ENCODE data around the gene LAMP1. TPM values are rescaled to one million over a fixed set of nuclear protein-coding genes. Genes with fewer than 3 reads are reported as not detected.

LAMP1 gene
- total RNA-seq, 1 donor from 2014 or later = 210 TPM

DNA sequence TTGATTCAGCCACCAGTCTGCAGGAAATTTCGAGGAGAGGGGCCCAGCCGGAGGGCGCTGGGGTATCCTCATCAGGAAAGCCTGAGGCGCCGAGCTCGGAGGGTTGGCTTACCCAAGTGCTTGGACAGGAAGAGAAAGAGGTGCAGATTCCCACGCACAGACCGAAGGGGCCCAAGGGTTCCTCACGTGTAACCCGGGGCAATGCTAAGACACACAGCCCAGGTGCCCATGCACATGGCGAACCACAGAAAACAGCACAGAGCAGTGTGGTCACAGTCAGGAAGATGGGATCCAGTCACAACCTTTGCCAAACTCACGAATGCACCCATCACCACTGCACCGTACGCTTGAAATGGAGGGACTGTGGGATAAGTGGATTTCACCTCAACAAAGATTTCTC lies 36.0 kb downstream of the LAMP1 start:
- H3K27me3 Mint-ChIP-seq (ENCODE audit: unreplicated experiment) = peaks cover 5% of the 10 kb centered on the region
- no peak for DNase-seq (ENCODE audit: low spot score)
- no peaks in the 10 kb centered on the region for H3K9me3 Mint-ChIP-seq (ENCODE audit: unreplicated experiment)
- H3K4me1 Mint-ChIP-seq (ENCODE audit: unreplicated experiment) = peaks cover 3% of the 10 kb centered on the region
- TF ChIP-seq, protein P1, sequence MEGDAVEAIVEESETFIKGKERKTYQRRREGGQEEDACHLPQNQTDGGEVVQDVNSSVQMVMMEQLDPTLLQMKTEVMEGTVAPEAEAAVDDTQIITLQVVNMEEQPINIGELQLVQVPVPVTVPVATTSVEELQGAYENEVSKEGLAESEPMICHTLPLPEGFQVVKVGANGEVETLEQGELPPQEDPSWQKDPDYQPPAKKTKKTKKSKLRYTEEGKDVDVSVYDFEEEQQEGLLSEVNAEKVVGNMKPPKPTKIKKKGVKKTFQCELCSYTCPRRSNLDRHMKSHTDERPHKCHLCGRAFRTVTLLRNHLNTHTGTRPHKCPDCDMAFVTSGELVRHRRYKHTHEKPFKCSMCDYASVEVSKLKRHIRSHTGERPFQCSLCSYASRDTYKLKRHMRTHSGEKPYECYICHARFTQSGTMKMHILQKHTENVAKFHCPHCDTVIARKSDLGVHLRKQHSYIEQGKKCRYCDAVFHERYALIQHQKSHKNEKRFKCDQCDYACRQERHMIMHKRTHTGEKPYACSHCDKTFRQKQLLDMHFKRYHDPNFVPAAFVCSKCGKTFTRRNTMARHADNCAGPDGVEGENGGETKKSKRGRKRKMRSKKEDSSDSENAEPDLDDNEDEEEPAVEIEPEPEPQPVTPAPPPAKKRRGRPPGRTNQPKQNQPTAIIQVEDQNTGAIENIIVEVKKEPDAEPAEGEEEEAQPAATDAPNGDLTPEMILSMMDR (IDR thresholded peaks at IDR 0.05; ENCODE audit: unreplicated experiment) = no peak
- no peak overlapping the region for H3K4me3 Mint-ChIP-seq (ENCODE audit: unreplicated experiment)
- H3K36me3 Mint-ChIP-seq (ENCODE audit: low read depth, unreplicated experiment) = peaks cover 7% of the 10 kb centered on the region
- H3K27ac Mint-ChIP-seq (ENCODE audit: unreplicated experiment) = no peak overlapping the region

DNA sequence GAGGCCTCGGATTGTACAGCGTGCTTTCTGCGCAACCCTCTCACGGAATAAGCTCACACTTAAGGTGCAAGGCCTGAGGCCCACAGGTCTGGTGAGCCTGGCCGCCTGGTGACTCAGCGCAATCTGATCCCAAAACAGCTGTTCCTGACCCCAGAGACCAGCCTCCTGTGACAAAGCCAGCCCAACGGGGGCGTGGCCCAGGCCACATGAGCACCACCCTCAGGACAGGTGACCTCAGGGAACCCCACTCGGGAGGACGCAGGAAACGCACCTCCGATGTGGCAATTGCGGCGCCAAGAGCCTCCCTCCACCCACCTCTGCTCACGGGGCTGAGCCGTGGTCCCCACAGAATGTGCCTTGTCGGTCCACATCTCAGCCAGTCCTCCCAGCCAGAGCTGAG lies 40.5 kb downstream of the LAMP1 start:
- Mint-ChIP-seq H3K27ac (ENCODE audit: unreplicated experiment) (no peak overlapping the region), H3K4me3 (ENCODE audit: unreplicated experiment) (no peak overlapping the region), H3K27me3 (ENCODE audit: unreplicated experiment) (no peaks in the 10 kb centered on the region), H3K36me3 (ENCODE audit: low read depth, unreplicated experiment) (no peaks in the 10 kb centered on the region), H3K9me3 (ENCODE audit: unreplicated experiment) (no peaks in the 10 kb centered on the region), H3K4me1 (ENCODE audit: unreplicated experiment) (no peaks in the 10 kb centered on the region)
- TF ChIP-seq, protein P1 (IDR thresholded peaks at IDR 0.05; ENCODE audit: unreplicated experiment) = no peak
- DNase-seq (ENCODE audit: low spot score) = no peak

DNA sequence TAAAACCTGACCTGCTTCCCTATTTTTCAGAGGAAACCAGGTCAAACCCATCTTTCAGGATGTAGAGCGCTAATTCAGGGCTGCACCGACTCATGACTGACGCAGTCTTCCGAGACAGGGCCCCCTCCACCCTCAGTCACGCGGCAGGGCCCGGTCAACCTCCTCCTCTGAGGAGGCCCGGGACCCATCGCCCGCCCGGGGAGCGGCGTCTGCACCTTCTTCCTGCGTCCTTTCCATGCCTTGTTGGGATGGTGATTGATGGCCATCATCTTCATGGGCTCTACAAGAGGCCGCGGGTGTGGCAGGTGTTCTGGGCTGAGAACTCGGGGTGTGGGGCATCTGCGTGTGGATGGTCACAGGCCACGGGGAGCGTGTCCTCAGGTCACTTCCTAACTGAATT lies 40.9 kb downstream of the LAMP1 start:
- no peaks in the 10 kb centered on the region for H3K9me3 Mint-ChIP-seq (ENCODE audit: unreplicated experiment)
- H3K4me1 Mint-ChIP-seq (ENCODE audit: unreplicated experiment) = no peaks in the 10 kb centered on the region
- TF ChIP-seq, protein P1 (IDR thresholded peaks at IDR 0.05; ENCODE audit: unreplicated experiment) = no peak
- no peaks in the 10 kb centered on the region for H3K27me3 Mint-ChIP-seq (ENCODE audit: unreplicated experiment)
- DNase-seq (ENCODE audit: low spot score) = no peak
- H3K27ac Mint-ChIP-seq (ENCODE audit: unreplicated experiment) = no peak overlapping the region
- no peaks in the 10 kb centered on the region for H3K36me3 Mint-ChIP-seq (ENCODE audit: low read depth, unreplicated experiment)
- H3K4me3 Mint-ChIP-seq (ENCODE audit: unreplicated experiment) = no peak overlapping the region

DNA sequence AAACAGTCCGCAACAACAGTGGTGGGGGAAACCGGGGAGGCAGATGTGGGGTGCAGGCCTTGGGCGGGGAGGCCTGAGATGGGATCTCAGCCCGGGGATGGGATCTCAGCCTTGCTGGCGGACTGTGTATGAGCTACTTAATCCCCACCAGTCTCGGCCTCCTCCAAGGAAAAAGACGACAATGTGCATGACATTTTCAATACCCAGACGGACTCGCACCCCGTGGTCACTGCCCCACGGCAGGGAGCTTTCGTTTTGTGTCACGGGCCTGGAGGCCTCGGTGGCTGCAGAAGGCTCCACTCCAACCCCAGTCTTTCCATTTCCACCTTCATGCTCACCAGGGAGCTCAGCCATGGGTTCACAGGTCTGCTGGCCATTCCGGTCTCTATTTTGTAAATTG lies 41.4 kb downstream of the LAMP1 start:
- Mint-ChIP-seq H3K9me3 (ENCODE audit: unreplicated experiment) (no peaks in the 10 kb centered on the region), H3K4me1 (ENCODE audit: unreplicated experiment) (no peaks in the 10 kb centered on the region), H3K27ac (ENCODE audit: unreplicated experiment) (no peak overlapping the region), H3K27me3 (ENCODE audit: unreplicated experiment) (no peaks in the 10 kb centered on the region), H3K36me3 (ENCODE audit: low read depth, unreplicated experiment) (no peaks in the 10 kb centered on the region), H3K4me3 (ENCODE audit: unreplicated experiment) (no peak overlapping the region)
- no peak for DNase-seq (ENCODE audit: low spot score)
- TF ChIP-seq, protein P1 (IDR thresholded peaks at IDR 0.05; ENCODE audit: unreplicated experiment) = no peak

DNA sequence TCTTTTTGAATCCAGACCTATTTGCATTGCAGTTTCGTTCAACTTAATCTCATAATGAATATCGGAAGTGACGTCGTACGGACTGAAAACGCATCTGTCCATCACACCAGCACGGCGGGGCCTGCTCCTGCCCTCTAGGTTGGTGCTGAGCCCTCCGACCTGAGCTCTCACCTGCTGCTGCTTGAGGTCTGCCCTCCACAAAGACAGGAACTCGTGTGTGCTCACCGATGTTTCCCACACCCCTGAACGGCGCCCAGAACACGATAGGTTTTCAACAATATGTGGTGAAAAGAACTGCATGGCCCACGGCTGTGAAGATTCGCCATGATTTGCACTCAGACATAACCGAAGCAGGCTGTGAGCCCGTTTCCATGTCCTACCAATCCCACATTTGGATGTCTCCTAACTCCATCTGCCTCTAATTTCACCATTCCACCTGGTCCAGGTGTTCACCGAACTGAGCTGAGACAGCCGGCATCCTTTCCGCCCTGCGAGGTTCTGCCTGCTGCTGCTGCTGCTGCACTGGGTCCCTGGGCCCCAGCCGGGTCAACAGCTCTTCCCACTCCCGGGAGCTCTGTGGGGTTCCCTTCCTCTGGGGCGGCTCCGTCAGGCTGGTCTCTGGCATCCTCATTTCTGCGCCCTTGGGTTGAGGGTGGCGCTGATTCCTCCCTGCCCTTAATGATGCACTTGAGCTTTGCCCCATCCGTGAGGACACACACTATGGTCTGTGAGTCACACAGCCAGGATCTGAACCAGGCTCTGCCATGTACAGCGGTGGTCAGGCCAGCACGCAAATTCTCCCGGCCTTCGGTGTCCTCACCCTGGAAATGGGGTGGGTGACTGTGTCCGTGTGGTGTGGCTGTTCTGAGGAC lies 46.0 kb downstream of the LAMP1 start:
- H3K36me3 Mint-ChIP-seq (ENCODE audit: low read depth, unreplicated experiment) = peaks cover 10% of the 10 kb centered on the region
- no peaks in the 10 kb centered on the region for H3K4me1 Mint-ChIP-seq (ENCODE audit: unreplicated experiment)
- H3K27ac Mint-ChIP-seq (ENCODE audit: unreplicated experiment) = no peak overlapping the region
- H3K27me3 Mint-ChIP-seq (ENCODE audit: unreplicated experiment) = peaks cover 12% of the 10 kb centered on the region
- no peak overlapping the region for H3K4me3 Mint-ChIP-seq (ENCODE audit: unreplicated experiment)
- TF ChIP-seq, protein P1 (IDR thresholded peaks at IDR 0.05; ENCODE audit: unreplicated experiment) = no peak
- no peak for DNase-seq (ENCODE audit: low spot score)
- H3K9me3 Mint-ChIP-seq (ENCODE audit: unreplicated experiment) = peaks cover 7% of the 10 kb centered on the region

Data from endothelial cell (in vitro differentiated cells).